Stimulated activated memory B cell treated with anti-CD40 and anti-IgM and Interleukin-4, amounts not matched to agents 10 μg/mL and 1 μg/mL and 100 μg/mL, for 72 hours (primary cell): ENCODE data around the gene DENND2D.
"Not testable (repeated sequence)": the region's sequence is repeated elsewhere in the genome, so short reads cannot be mapped to it uniquely, and the experiment has no call there.

ENCODE experiments used
- ATAC-seq: fragments of 150-1000 bp; cut with Tn5 transposase; 2 replicates; pipeline ENCODE4 v1.10.0; 2021
- H3K27ac Mint-ChIP-seq: one replicate; pipeline ENCODE4 v1.8.0; 2022; ENCODE audit warnings: mild to moderate bottlenecking, mixed read lengths
- H3K27me3 Mint-ChIP-seq: one replicate; pipeline ENCODE4 v1.8.0; 2022; ENCODE audit warnings: mixed read lengths
- H3K36me3 Mint-ChIP-seq: one replicate; pipeline ENCODE4 v1.8.0; 2022; ENCODE audit warnings: mixed read lengths
- H3K4me1 Mint-ChIP-seq: one replicate; pipeline ENCODE4 v1.8.0; 2022; ENCODE audit warnings: mixed read lengths
- H3K4me3 Mint-ChIP-seq: one replicate; pipeline ENCODE4 v1.8.0; 2022; ENCODE audit warnings: mild to moderate bottlenecking, moderate library complexity, mixed read lengths
- H3K9me3 Mint-ChIP-seq: one replicate; pipeline ENCODE4 v1.8.0; 2022; ENCODE audit warnings: mixed read lengths

DENND2D gene

DNA sequence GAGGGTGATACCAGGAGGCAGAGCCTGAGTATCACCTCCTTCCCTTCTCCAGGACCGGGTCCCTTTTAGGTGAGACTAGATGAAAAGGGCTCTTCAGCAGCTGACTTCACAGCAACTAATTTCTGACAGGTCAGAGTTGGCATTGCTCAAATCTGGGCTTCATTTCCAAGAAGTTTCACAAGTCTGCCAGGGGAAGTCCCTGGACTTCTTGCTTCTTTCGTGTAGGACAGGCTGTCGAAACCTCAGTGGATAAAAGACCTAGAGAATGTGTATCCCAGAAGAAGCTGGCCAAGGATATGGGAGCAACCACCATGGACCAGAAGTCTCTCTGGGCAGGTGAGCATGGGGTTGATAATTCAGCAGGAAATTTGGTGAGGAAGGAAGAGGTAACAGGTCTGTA is 27.0 kb upstream of the DENND2D start, which contains the start of gene CHI3L2:
TSS of gene CHI3L2 (plus strand) at position 280 of the 400 bp plus-strand sequence. CDS start at position 297, 17 bp downstream.
- peaks cover 70% of the 10 kb centered on the region for H3K4me1 Mint-ChIP-seq
- peak within 1 kb of the TSS; percentile 70 for H3K27ac Mint-ChIP-seq
- H3K4me3 Mint-ChIP-seq: no peak within 1 kb of the TSS
- H3K36me3 Mint-ChIP-seq: no peaks in the 10 kb centered on the region
- no peaks in the 10 kb centered on the region for H3K27me3 Mint-ChIP-seq
- ATAC-seq: no peak
- no peaks in the 10 kb centered on the region for H3K9me3 Mint-ChIP-seq

DNA sequence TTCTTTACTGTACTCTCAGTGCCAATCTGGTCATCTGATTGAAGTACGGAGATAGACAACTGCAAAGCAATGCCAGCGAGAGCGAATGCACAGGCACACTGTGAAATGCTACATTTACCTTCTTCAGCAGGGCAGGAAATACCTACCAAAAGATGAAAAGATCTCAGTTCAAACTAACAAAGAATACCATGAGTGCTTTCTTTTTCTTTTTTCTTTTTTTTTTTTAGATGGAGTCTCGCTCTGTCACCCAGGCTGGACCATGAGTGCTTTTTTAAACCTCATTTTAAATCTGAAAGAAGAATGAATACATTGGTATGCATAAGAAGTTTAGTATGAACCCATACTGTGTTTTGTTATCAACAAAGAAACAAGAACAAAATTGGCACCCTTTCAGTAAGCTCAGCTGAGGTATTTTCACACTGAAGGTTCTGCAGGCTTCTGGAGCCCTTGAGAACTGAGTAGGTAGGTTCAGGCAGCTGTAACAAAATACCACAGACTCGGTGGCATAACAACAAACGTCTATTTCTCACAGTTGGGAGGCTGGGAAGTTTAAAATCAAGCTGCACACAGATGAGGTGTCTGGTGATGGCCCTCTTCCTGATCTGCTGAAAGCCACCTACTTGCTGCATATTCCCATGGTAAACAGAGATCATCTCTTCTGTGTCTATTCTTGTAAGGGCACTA is 25.4 kb upstream of the DENND2D start:
- Mint-ChIP-seq H3K4me3 (no peak overlapping the region), H3K36me3 (no peaks in the 10 kb centered on the region), H3K27ac (peak overlapping the region; percentile 70), H3K27me3 (no peaks in the 10 kb centered on the region), H3K9me3 (no peaks in the 10 kb centered on the region), H3K4me1 (peaks cover 80% of the 10 kb centered on the region)
- no peak for ATAC-seq

DNA sequence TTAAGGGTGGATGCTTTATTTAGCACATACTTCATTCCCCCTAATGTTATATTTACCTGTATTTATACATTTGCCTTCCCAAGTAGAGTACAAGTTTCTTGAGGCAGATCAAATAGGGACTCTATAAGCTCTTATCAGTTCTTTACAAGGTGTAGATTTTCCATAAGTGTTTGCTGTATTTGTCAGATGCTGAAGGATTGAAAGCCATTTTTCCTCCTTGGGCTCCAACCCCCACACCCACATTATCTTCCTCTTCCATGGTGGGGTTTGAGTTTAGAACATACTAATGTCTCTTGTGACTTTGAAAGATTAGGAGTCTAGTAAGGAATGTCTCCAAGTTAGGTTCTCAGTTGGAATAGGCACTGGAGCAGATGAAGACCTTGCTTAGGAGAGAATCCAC is 24.6 kb upstream of the DENND2D start:
- ATAC-seq: no peak
- no peaks in the 10 kb centered on the region for H3K36me3 Mint-ChIP-seq
- peak overlapping the region; percentile 70 for H3K27ac Mint-ChIP-seq
- H3K27me3 Mint-ChIP-seq: no peaks in the 10 kb centered on the region
- H3K9me3 Mint-ChIP-seq: no peaks in the 10 kb centered on the region
- H3K4me1 Mint-ChIP-seq: peaks cover 80% of the 10 kb centered on the region
- H3K4me3 Mint-ChIP-seq: no peak overlapping the region

DNA sequence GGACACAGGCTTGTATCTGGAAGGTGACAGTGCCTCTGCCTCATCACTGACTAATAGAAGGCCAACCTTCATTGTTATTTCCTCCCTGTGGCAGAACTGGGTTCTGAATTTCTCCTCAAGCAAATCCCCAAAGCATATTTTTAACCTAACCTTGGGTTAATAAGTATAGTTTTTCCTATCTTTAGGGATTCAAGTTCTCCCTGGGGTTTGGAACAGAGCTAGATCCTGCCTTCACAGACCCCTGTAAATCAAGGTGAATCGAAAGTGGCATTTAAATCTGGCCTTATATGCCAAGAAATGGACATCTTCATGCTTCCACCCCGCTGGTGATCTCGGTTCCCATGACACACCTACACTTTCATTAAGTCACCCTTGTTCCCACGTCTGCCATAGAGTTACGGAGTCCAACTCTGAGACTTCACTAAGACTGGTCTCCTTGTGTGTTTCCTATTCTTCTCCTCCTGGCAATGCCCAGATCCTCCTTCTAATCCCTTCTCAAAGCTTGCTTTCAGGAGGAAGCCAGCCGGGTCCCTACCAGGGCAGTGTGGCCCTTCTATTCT is 22.8 kb upstream of the DENND2D start:
- peak overlapping the region; percentile 86 for H3K27ac Mint-ChIP-seq
- no peaks in the 10 kb centered on the region for H3K9me3 Mint-ChIP-seq
- no peaks in the 10 kb centered on the region for H3K27me3 Mint-ChIP-seq
- H3K4me3 Mint-ChIP-seq: no peak overlapping the region
- ATAC-seq: no peak
- H3K4me1 Mint-ChIP-seq: peaks cover 87% of the 10 kb centered on the region
- no peaks in the 10 kb centered on the region for H3K36me3 Mint-ChIP-seq

DNA sequence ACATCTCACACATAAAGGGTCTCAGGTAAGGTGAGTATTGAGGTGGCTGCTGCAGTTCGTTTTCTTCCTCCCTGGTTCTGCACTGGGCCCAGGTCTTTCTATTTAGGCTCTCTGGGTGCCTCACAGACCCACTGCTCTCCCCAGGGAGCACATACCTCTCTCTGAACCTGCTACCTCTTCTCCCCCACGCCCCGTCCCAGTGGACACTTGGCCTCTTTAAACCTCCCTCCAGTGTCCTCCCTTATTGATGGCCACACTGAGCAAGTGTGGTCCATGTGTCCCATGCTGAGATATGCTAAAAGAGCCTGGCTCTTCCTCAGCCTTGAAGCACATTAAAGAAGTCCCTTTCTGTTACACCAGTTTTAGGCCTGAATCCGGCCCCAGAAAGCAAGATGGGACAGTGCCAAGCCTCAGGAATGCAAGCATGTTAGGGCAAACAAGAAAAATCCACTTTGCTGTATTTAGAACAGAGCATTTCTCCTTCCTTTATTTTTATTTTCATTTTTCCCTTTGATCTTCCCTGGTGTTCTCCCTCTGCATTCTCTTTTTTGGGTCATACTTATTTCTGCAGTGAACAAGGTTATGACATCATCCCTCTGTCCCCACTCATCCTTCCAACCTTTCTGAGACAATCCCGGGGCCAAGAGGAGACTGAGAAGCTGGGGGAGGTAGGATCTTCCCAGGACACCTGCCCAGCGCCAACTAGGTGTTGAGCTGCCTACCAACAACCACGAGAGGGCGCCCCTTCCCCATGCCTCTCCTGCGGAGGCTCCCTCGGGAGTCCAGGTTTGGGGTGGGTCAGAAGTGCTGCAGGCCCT is 22.1 kb upstream of the DENND2D start:
- Mint-ChIP-seq H3K4me1 (peaks cover 87% of the 10 kb centered on the region), H3K27ac (peak overlapping the region; percentile 86), H3K27me3 (no peaks in the 10 kb centered on the region), H3K9me3 (no peaks in the 10 kb centered on the region), H3K36me3 (no peaks in the 10 kb centered on the region), H3K4me3 (peak overlapping the region; percentile 76)
- ATAC-seq: peak; percentile 70

DNA sequence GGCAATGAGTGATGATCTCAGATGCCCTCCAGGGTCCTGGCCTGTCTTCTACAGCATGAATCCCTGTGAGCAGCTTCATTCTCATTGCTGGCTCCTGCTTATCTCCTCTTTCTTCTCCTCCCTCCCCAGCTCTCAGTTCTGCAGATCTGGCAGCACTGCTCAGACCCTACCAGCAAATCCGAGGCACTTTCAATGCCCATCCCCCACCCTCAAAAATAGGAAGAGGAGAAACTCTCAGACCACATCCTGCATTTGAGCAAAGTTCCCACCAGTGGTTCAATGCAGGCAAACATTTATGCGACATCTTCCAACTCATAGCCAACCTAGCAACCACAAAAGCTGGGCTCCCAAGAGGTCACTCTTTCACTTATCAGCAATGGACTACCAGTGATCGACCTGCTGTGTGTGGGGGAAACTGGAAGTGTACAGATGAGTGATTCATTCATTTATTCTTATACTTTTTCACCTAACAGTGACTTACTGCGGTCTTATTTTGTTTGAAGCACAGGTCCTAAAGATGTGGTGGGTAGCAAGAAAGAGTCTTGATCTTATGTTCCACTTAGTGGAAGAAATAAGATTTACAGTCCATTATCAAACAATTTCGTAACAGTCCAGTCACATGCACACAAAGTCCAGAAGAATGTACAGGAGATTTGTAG is 21.3 kb upstream of the DENND2D start:
- no peaks in the 10 kb centered on the region for H3K9me3 Mint-ChIP-seq
- peak overlapping the region; percentile 8 for H3K4me3 Mint-ChIP-seq
- peak overlapping the region; percentile 86 for H3K27ac Mint-ChIP-seq
- ATAC-seq: peak; percentile 79
- H3K4me1 Mint-ChIP-seq: peaks cover 90% of the 10 kb centered on the region
- no peaks in the 10 kb centered on the region for H3K27me3 Mint-ChIP-seq
- H3K36me3 Mint-ChIP-seq: no peaks in the 10 kb centered on the region

DNA sequence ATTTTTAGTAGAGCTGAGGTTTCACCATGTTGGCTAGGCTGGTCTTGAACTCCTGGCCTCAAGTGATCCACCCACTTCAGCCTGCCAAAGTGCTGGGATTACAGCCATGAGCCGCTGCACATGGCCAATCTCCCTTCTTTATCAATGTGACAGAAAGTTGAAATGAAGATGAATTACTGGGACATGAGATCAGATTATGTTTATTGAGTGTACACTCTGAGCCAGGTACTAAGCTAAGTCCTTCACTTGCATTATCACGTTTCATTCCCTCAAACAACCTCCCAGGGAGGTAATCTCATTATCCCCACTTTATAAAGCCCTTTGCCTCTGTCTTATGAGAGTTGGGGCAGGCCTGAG is 20.8 kb upstream of the DENND2D start:
- no peaks in the 10 kb centered on the region for H3K9me3 Mint-ChIP-seq
- H3K36me3 Mint-ChIP-seq: no peaks in the 10 kb centered on the region
- H3K27ac Mint-ChIP-seq: peak overlapping the region; percentile 86
- no peaks in the 10 kb centered on the region for H3K27me3 Mint-ChIP-seq
- H3K4me3 Mint-ChIP-seq: peak overlapping the region; percentile 8
- no peak for ATAC-seq
- peaks cover 93% of the 10 kb centered on the region for H3K4me1 Mint-ChIP-seq

DNA sequence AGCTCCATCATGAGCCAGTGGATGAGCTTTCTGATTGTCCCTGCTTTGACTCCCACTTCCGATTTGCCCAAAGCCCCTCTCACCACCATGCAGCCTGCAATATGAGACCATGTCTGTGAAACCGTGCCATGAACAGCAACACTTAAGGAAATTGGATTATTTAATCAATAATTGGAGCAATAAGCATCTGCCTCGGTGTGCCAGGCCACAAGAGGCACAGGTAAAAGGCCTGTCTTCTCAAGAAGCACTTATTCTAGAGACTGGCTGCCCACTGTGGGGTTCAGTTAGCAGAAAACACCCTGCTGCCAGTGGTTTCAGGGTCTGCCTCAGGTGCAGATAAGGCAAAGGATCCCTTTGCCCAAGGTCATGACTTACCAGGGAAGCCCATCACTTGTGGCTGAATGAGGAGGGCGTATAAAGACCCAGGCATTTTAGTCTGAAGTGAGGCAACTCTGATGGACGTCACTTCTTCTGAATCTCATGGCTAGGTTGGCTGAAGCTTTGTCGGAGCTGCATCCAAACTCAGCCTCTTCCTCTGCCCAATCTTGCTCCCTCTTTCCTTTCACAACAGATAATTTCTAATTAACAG is 19.9 kb upstream of the DENND2D start:
- H3K4me3 Mint-ChIP-seq: peak overlapping the region; percentile 41
- no peaks in the 10 kb centered on the region for H3K36me3 Mint-ChIP-seq
- no peak for ATAC-seq

DNA sequence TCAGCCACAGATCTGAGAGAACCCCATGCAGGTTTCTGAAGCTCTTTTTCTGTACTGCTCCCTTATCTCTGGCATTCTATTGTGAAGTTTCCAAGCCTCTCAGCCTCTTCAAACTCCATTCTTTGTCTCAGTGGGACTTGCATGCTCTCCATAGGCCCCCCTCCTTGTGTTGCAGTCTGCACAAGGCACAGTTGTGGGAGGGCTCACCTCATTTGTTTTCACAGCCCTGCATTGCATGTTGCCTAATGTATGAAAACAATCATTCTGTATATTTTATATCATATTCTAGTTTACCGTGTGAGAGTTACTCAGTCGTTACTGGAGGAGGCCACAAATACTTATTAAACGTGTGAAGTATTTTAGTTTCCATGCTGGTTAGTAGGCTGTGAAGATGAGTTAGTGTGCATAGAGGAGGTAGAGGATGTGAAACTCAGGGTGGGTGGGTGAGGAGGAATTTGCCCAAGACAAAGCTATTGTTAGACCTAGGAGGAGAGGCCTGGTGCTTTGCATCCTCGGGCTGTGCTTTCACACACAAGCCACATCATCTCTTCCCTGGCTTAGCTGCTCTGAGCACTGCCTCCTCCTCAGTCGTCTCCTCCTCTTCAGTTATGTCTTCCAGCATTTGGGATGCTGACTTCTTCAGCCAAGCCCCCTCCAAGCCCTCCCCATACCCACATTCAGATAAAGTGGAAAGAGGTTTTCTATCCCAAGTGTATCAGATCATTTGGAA is 19.3 kb upstream of the DENND2D start:
- H3K27ac Mint-ChIP-seq: peak overlapping the region; percentile 86
- no peaks in the 10 kb centered on the region for H3K9me3 Mint-ChIP-seq
- H3K27me3 Mint-ChIP-seq: no peaks in the 10 kb centered on the region
- no peaks in the 10 kb centered on the region for H3K36me3 Mint-ChIP-seq
- H3K4me1 Mint-ChIP-seq: peaks cover 94% of the 10 kb centered on the region
- ATAC-seq: peak; percentile 76
- H3K4me3 Mint-ChIP-seq: peak overlapping the region; percentile 45

More for the DNA sequence above, 19.9 kb upstream of the DENND2D start:
- no peaks in the 10 kb centered on the region for H3K9me3 Mint-ChIP-seq
- H3K4me1 Mint-ChIP-seq: peaks cover 93% of the 10 kb centered on the region
- H3K27ac Mint-ChIP-seq: peak overlapping the region; percentile 86
- H3K27me3 Mint-ChIP-seq: no peaks in the 10 kb centered on the region

DNA sequence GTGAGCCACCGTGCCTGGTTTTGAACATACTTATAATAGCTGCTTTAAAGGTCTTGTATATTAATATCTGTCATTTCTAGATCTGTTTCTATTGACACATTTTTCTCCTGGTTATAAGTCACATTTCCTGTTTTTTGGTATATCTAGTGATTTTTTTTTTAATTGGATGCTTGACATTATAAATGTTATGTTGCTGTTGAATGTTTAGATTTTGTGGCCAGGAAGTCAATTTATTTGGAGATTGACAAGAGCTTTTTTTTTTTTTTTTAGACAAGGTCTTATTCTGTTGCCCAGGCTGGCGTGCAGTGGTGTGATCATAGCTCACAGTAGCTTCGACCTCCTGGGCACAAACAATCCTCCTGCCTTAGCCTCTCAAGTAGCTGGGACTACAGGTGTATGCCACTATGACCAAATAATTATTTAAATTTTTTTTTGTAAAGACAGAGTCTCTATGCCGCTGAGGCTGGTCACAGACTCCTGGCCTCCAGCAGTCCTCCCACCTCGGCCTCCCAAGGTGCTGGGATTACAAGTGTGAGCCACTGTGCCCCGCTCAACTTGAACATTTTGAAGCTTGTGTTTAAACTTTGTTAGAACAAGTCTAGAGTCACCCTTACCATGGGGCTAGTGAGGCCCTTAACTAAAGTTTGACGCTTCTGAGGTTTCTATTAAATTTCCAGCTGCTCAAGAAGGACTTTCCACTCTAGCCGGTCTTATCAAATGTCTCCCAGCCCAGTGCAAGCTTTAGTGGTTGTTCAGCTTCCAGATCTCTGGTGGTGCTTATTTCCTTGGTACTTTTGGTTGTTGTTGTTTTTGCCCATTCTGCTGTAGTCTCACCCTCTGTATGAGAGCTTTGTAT is 18.5 kb upstream of the DENND2D start:
- Mint-ChIP-seq H3K9me3 (no peaks in the 10 kb centered on the region), H3K27ac (peak overlapping the region; percentile 86), H3K36me3 (no peaks in the 10 kb centered on the region), H3K4me3 (peak overlapping the region; percentile 45), H3K4me1 (peaks cover 96% of the 10 kb centered on the region), H3K27me3 (no peaks in the 10 kb centered on the region)
- ATAC-seq: no peak

DNA sequence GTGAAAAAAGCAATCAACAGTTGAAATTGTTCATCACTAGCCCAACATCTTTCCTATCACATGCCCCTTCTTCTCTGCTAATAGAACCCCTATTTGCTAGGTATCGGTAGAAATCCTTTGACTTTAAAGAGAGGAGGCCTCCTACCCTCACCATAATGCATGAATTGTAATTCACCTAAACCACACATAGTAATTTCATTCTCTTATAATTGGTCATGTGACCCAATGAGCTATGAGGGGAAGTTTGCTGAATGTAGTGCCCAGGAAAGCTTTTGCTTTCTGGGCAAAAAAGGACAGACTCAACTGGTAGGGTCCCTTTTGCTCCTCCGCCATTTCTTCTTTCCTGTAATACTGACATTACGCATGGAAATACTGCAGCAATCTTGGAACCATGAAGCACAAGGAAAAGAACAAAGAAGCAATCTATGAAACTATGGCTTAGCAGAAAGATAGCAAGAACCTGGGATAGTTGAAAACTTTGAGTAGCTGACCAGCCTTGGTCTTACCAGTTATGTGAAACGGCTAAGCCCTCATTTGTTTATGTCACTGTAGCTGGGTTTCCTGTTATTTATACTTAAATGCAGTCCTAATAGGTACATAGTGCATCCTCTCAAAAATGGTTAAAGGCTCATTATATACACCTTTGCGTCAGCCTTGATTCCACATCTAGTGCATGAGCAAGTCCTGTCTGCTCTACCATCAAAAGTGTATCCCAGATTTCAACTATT is 16.9 kb upstream of the DENND2D start:
- peak overlapping the region; percentile 7 for H3K4me3 Mint-ChIP-seq
- H3K4me1 Mint-ChIP-seq: peaks cover 96% of the 10 kb centered on the region
- ATAC-seq: no peak
- no peaks in the 10 kb centered on the region for H3K27me3 Mint-ChIP-seq
- H3K36me3 Mint-ChIP-seq: no peaks in the 10 kb centered on the region
- no peaks in the 10 kb centered on the region for H3K9me3 Mint-ChIP-seq
- peak overlapping the region; percentile 86 for H3K27ac Mint-ChIP-seq

DNA sequence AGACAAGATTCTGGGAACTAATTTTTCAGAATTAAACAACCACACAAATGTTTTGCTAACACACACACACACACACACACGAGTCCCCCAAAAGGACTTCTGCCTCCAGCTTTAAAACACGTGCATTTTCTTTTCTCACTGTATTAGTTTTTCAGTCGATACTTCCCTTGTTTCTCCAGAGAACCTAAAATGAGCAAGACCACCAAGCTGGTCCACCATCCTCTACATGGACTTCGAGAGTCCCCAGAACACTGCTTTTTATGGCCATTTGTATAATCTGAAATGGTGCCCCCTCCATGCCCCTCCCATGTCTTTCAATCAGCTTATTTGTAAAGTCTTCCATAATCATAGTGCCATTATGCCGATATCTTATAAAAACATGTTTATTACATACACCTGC is 16.3 kb upstream of the DENND2D start:
- Mint-ChIP-seq H3K9me3 (no peaks in the 10 kb centered on the region), H3K4me1 (peaks cover 90% of the 10 kb centered on the region), H3K27me3 (no peaks in the 10 kb centered on the region), H3K36me3 (no peaks in the 10 kb centered on the region), H3K27ac (peak overlapping the region; percentile 86), H3K4me3 (peak overlapping the region; percentile 21)
- ATAC-seq: no peak

DNA sequence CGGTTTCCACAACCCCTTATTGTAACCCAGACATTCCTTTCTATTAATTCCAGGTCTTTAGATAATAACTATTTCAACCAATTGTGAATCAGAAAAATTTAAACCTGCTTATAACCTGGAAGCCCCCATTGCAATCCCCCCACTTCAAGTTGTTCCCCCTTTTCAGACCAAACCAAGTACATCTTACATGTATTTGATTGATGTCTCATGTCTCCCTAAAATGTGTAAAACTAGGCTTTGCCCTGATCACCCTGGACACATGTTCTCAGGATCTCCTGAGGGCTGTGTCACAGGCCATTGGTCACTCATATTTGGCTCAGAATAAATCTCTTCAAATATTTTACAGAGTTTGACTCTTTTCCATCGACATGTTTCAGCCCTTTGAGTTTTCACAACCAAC is 14.8 kb upstream of the DENND2D start:
- H3K27ac Mint-ChIP-seq: peak overlapping the region; percentile 86
- ATAC-seq, H3K9me3 Mint-ChIP-seq, H3K36me3 Mint-ChIP-seq, H3K27me3 Mint-ChIP-seq: not testable (repeated sequence)
- peaks cover 83% of the 10 kb centered on the region for H3K4me1 Mint-ChIP-seq
- H3K4me3 Mint-ChIP-seq: peak overlapping the region; percentile 30
